MM.1S (cell line): ENCODE data around the gene RNF113B.

Source experiments
- CTCF ChIP-seq: fragments of 300-600 bp; sonication (generic); IDR thresholded peaks from 2 replicates; pipeline ENCODE4 v1.5.1; 2016; ENCODE audit warnings: antibody characterized with exemption, low read length, mixed read lengths
- EZH2 ChIP-seq: fragments of 300-600 bp; sonication (generic); optimal IDR thresholded peaks from 2 replicates; pipeline ENCODE3; 2017; ENCODE audit warnings: low read depth, mild to moderate bottlenecking, antibody characterized with exemption, low read length, mixed read lengths
- EZH2phosphoT487 ChIP-seq: fragments of 300-600 bp; sonication (generic); IDR thresholded peaks from 2 replicates; pipeline ENCODE4 v1.6.1; 2018; ENCODE audit warnings: antibody characterized with exemption, low read length

- no peak for TF ChIP-seq CTCF
- no peak for TF ChIP-seq EZH2phosphoT487
- no peak for TF ChIP-seq EZH2
Observed at GRCh38 chr13:98199480-98199879, 22.4 kb upstream of the RNF113B start.
